WTC11 (cell line): Measurements from ENCODE around the gene IDUA. TPM values are rescaled to one million over a fixed set of nuclear protein-coding genes. Genes with fewer than 3 reads are reported as not detected.

Experiments used
- ATAC-seq: fragments of 200-7000 bp; cut with Tn5 transposase; 2 replicates; pipeline ENCODE4 v1.10.0; 2021; ENCODE audit warnings: mild to moderate bottlenecking, moderate library complexity
- CTCF ChIA-PET: fragments of 300-600 bp; sonication (Branson Sonifier 250); formaldehyde crosslinking; loops from one replicate; lab custom pipeline; 2021; ENCODE audit warnings: antibody characterized with exemption; lab: Charles Lee
- POLR2A ChIA-PET: fragments of 350-600 bp; sonication (Branson Sonifier 250); formaldehyde crosslinking; loops from one replicate; lab custom pipeline; 2021; ENCODE audit warnings: antibody characterized with exemption; lab: Charles Lee
- DNase-seq: peaks from one replicate; pipeline ENCODE4 v3.0.0; 2021; ENCODE audit warnings: low spot score
- H3K27ac Mint-ChIP-seq: 2 replicates; pipeline ENCODE4 v1.8.0; 2021; ENCODE audit warnings: mixed read lengths
- H3K27me3 Mint-ChIP-seq: 2 replicates; pipeline ENCODE4 v1.8.0; 2021; ENCODE audit warnings: low read depth, mild to moderate bottlenecking, moderate library complexity, mixed read lengths
- H3K36me3 Mint-ChIP-seq: 2 replicates; pipeline ENCODE4 v1.8.0; 2021; ENCODE audit warnings: mixed read lengths
- H3K4me1 Mint-ChIP-seq: 2 replicates; pipeline ENCODE4 v1.8.0; 2022; ENCODE audit warnings: mixed read lengths
- H3K4me3 Mint-ChIP-seq: 2 replicates; pipeline ENCODE4 v1.8.0; 2021; ENCODE audit warnings: mild to moderate bottlenecking, moderate library complexity, mixed read lengths
- H3K9me3 Mint-ChIP-seq: 2 replicates; pipeline ENCODE4 v1.8.0; 2021; ENCODE audit warnings: mixed read lengths
- ARID4B ChIP-seq: sonication (generic); formaldehyde crosslinking; IDR thresholded peaks from 2 replicates; pipeline ENCODE4 v1.8.0; 2023; ENCODE audit warnings: missing genetic modification reagents, mild to moderate bottlenecking, borderline replicate concordance
- CREM ChIP-seq: sonication (generic); formaldehyde crosslinking; IDR thresholded peaks from 2 replicates; pipeline ENCODE4 v1.8.1; 2022; ENCODE audit warnings: mild to moderate bottlenecking, missing genetic modification reagents, moderate library complexity
- ESRRA ChIP-seq: sonication (generic); formaldehyde crosslinking; IDR thresholded peaks from 2 replicates; pipeline ENCODE4 v1.8.1; 2022; ENCODE audit warnings: mild to moderate bottlenecking, missing genetic modification reagents, borderline replicate concordance
- GTF2I ChIP-seq: fragments of 250-450 bp; sonication (Bioruptor Pico); conservative IDR thresholded peaks from 2 replicates; pipeline ENCODE4 v1.4.0; 2021; ENCODE audit warnings: mild to moderate bottlenecking
- HMGXB4 ChIP-seq: sonication (generic); formaldehyde crosslinking; IDR thresholded peaks from 2 replicates; pipeline ENCODE4 v1.8.1; 2023; ENCODE audit warnings: mild to moderate bottlenecking, moderate library complexity, missing genetic modification reagents
- MXD4 ChIP-seq: fragments of 250-450 bp; sonication (Bioruptor Pico); IDR thresholded peaks from 2 replicates; pipeline ENCODE4 v1.8.0; 2021; ENCODE audit warnings: mild to moderate bottlenecking, moderate library complexity, borderline replicate concordance
- NFE2L1 ChIP-seq: sonication (generic); formaldehyde crosslinking; IDR thresholded peaks from 2 replicates; pipeline ENCODE4 v1.8.1; 2023; ENCODE audit warnings: missing genetic modification reagents
- PRDM15 ChIP-seq: sonication (generic); formaldehyde crosslinking; IDR thresholded peaks from 2 replicates; pipeline ENCODE4 v1.8.0; 2022; ENCODE audit warnings: missing genetic modification reagents
- ZNF219 ChIP-seq: sonication (generic); formaldehyde crosslinking; IDR thresholded peaks from 2 replicates; pipeline ENCODE4 v1.8.0; 2023; ENCODE audit warnings: missing genetic modification reagents, mild to moderate bottlenecking, borderline replicate concordance
- ZNF423 ChIP-seq: fragments of 250-450 bp; sonication (Bioruptor Pico); IDR thresholded peaks from 2 replicates; pipeline ENCODE4 v2.1.2; 2022; ENCODE audit warnings: mild to moderate bottlenecking, moderate library complexity
- total RNA-seq: library from RNA; stranded (reverse); gene quantifications from 3 replicates; pipeline ENCODE4 v1.2.3, GENCODE V29; 2021
- TF ChIP-seq, protein P1 (sequence below): fragments of 250-450 bp; sonication (Bioruptor Pico); IDR thresholded peaks from 2 replicates; pipeline ENCODE4 v1.9.0; 2021; ENCODE audit warnings: mild to moderate bottlenecking, borderline replicate concordance
- TF ChIP-seq, protein P2 (sequence below): sonication (generic); formaldehyde crosslinking; IDR thresholded peaks from 2 replicates; pipeline ENCODE4 v1.8.1; 2023; ENCODE audit warnings: mild to moderate bottlenecking, missing genetic modification reagents, moderate library complexity
- TF ChIP-seq, protein P3 (sequence below): fragments of 250-450 bp; sonication (Bioruptor Pico); IDR thresholded peaks from 2 replicates; pipeline ENCODE4 v1.9.0; 2021; ENCODE audit warnings: moderate library complexity, mild to moderate bottlenecking, inconsistent platforms, borderline replicate concordance
- TF ChIP-seq, protein P4 (sequence below): sonication (generic); formaldehyde crosslinking; IDR thresholded peaks from 2 replicates; pipeline ENCODE4 v1.8.0; 2022; ENCODE audit warnings: mild to moderate bottlenecking, missing genetic modification reagents

Gene IDUA
- total RNA-seq, 1 experiment from 2014 or later: 8.7 TPM

DNA sequence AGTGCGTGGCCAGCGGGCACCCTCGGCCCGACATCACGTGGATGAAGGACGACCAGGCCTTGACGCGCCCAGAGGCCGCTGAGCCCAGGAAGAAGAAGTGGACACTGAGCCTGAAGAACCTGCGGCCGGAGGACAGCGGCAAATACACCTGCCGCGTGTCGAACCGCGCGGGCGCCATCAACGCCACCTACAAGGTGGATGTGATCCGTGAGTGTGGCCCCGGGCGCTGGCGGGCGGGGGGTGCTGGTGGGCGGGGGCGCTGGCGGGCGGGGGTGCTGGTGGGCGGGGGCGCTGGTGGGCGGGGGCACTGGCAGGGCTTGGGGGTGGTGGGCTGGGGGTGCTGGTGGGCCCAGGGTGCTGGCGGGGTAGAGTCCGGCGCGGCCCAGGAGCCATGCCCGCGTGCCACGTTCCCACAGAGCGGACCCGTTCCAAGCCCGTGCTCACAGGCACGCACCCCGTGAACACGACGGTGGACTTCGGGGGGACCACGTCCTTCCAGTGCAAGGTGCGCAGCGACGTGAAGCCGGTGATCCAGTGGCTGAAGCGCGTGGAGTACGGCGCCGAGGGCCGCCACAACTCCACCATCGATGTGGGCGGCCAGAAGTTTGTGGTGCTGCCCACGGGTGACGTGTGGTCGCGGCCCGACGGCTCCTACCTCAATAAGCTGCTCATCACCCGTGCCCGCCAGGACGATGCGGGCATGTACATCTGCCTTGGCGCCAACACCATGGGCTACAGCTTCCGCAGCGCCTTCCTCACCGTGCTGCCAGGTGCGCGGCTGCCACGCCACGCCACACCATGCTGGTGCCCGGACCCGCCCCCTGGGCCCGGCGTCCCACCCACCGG, 37.3 kb downstream of the IDUA start (continued):
- TF ChIP-seq, protein P1, sequence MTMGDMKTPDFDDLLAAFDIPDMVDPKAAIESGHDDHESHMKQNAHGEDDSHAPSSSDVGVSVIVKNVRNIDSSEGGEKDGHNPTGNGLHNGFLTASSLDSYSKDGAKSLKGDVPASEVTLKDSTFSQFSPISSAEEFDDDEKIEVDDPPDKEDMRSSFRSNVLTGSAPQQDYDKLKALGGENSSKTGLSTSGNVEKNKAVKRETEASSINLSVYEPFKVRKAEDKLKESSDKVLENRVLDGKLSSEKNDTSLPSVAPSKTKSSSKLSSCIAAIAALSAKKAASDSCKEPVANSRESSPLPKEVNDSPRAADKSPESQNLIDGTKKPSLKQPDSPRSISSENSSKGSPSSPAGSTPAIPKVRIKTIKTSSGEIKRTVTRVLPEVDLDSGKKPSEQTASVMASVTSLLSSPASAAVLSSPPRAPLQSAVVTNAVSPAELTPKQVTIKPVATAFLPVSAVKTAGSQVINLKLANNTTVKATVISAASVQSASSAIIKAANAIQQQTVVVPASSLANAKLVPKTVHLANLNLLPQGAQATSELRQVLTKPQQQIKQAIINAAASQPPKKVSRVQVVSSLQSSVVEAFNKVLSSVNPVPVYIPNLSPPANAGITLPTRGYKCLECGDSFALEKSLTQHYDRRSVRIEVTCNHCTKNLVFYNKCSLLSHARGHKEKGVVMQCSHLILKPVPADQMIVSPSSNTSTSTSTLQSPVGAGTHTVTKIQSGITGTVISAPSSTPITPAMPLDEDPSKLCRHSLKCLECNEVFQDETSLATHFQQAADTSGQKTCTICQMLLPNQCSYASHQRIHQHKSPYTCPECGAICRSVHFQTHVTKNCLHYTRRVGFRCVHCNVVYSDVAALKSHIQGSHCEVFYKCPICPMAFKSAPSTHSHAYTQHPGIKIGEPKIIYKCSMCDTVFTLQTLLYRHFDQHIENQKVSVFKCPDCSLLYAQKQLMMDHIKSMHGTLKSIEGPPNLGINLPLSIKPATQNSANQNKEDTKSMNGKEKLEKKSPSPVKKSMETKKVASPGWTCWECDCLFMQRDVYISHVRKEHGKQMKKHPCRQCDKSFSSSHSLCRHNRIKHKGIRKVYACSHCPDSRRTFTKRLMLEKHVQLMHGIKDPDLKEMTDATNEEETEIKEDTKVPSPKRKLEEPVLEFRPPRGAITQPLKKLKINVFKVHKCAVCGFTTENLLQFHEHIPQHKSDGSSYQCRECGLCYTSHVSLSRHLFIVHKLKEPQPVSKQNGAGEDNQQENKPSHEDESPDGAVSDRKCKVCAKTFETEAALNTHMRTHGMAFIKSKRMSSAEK: no peak
- TF ChIP-seq PRDM15 (CRISPR knock-in tag): no peak
- TF ChIP-seq, protein P2, sequence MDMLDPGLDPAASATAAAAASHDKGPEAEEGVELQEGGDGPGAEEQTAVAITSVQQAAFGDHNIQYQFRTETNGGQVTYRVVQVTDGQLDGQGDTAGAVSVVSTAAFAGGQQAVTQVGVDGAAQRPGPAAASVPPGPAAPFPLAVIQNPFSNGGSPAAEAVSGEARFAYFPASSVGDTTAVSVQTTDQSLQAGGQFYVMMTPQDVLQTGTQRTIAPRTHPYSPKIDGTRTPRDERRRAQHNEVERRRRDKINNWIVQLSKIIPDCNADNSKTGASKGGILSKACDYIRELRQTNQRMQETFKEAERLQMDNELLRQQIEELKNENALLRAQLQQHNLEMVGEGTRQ (CRISPR knock-in tag): no peak

GRCh38 chr4:1024882-1025545, 38.2 kb downstream of the IDUA start:
- no peak for DNase-seq

More at GRCh38 chr4:1024882-1025545, 38.2 kb downstream of the IDUA start:
- Mint-ChIP-seq H3K4me3 (no peak overlapping the region), H3K27me3 (no peaks in the 10 kb centered on the region), H3K27ac (no peak overlapping the region)
- no peak for TF ChIP-seq ESRRA (CRISPR knock-in tag)
- no peak for TF ChIP-seq ARID4B (CRISPR knock-in tag)
- TF ChIP-seq, protein P3, sequence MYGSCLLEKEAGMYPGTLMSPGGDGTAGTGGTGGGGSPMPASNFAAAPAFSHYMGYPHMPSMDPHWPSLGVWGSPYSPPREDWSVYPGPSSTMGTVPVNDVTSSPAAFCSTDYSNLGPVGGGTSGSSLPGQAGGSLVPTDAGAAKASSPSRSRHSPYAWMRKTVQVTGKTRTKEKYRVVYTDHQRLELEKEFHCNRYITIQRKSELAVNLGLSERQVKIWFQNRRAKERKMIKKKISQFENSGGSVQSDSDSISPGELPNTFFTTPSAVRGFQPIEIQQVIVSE (CRISPR knock-in tag): no peak
- no peak for TF ChIP-seq GTF2I (CRISPR knock-in tag)
- TF ChIP-seq MXD4 (CRISPR knock-in tag): no peak
- no peak for TF ChIP-seq ZNF423 (CRISPR knock-in tag)
- TF ChIP-seq CREM (CRISPR knock-in tag): no peak
- no peak for TF ChIP-seq HMGXB4 (CRISPR knock-in tag)
- no peak for TF ChIP-seq NFE2L1
- TF ChIP-seq ZNF219 (CRISPR knock-in tag): no peak
- TF ChIP-seq, protein P4, sequence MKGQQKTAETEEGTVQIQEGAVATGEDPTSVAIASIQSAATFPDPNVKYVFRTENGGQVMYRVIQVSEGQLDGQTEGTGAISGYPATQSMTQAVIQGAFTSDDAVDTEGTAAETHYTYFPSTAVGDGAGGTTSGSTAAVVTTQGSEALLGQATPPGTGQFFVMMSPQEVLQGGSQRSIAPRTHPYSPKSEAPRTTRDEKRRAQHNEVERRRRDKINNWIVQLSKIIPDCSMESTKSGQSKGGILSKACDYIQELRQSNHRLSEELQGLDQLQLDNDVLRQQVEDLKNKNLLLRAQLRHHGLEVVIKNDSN: no peak
- TF ChIP-seq, all 79 proteins: peak for 0
- Mint-ChIP-seq H3K36me3 (peaks cover 12% of the 10 kb centered on the region), H3K4me1 (no peaks in the 10 kb centered on the region; the same call in 1 of the 2 replicates), H3K9me3 (no peaks in the 10 kb centered on the region)
- ChIA-PET POLR2A (no interaction called here), CTCF (no interaction called here)
- no peak for ATAC-seq
